Measurements from ENCODE around the gene SFSWAP. TPM values are rescaled to one million over a fixed set of nuclear protein-coding genes. Genes with fewer than 3 reads are reported as not detected.

SFSWAP gene
- total and polyA plus RNA-seq, 2 of the 8 experiments (the other 6 are each of a cell fraction or from before 2014, with no cell fraction given) = 36.5 to 49.5 TPM

GRCh38 chr12:131745706-131746105 is 34.8 kb downstream of the SFSWAP start (continued):
- no peak for TF ChIP-seq CHD1 (IDR thresholded peaks at IDR 0.05; ENCODE audit: low read depth, low read length)
